NCI-H524 (cell line): ENCODE data around the gene UAP1L1.
"Not testable (repeated sequence)": the region's sequence is repeated elsewhere in the genome, so short reads cannot be mapped to it uniquely, and the experiment has no call there.

Experiments used
- DNase-seq, 2 experiments: peaks; one replicate each; lab custom pipeline; 2025; lab: John Stamatoyannopoulos, UW

Gene UAP1L1

GRCh38 chr9:137114613-137115393, 37.5 kb downstream of the UAP1L1 start, which contains the start of gene DPP7:
Gene DPP7 (minus strand): TSS chr9:137114733. CDS start chr9:137114713, 20 bp downstream.
- peak; percentile 19 to 62 for DNase-seq

DNA sequence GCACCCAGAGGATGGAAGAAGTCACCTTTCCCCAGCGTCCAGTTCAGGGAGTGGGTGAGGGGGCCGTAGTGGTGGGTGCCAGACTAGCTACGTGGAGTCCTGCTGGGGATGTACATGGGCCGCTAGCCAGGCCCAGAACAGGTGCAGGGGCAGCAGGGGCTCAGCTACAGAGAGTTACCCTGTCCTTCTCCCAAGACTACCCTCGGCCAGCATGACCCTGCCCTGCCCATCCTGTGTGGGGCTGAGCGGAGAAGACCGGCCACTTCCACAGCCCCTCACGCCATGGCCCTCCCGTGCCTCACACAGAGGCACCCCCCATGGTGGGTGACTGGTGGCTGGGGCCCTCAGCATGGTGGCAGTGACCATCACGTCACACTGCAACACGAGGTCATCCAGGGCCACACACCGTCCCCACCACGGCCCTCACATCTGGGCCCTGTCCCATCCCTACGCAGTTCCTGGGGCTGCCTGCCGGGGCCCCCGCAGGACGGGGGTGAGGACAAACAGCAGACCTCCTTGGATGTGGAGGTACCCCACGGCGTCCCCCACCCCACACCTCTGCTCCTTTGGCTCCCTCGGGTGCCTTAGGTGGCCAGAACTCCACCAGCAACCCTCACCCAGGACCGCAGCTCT, 38.2 kb downstream of the UAP1L1 start:
- DNase-seq, result no peak

DNA sequence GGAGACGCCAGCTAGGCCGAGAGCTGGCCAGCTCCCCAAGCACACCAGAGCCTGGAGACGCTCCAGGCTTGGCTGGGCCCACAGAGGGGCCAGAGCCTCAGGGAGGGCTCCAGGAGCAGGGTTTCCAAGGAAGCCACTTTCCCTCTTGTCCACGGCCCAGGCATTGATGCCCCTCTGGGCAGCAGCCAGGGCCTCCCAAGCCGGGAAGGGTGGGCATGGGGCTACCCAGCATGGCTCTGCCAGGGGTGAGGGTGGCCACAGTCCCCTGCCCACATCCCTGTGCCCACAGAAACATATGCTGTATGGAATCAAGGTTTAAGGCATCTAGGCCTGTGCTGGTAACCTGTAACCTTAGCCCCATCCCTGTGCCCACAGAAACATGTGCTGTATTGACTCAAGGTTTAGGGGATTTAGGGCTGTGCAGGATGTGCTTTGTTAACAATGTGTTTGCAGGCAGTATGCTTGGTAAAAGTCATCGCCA, 38.8 kb downstream of the UAP1L1 start:
- no peak for DNase-seq

- DNase-seq, result no peak
Observed at GRCh38 chr9:137116728-137117127, 39.4 kb downstream of the UAP1L1 start.

GRCh38 chr9:137117269-137117731, 40.0 kb downstream of the UAP1L1 start:
- no peak for DNase-seq

GRCh38 chr9:137118092-137118603, 40.8 kb downstream of the UAP1L1 start:
- not testable (repeated sequence) for DNase-seq

DNA sequence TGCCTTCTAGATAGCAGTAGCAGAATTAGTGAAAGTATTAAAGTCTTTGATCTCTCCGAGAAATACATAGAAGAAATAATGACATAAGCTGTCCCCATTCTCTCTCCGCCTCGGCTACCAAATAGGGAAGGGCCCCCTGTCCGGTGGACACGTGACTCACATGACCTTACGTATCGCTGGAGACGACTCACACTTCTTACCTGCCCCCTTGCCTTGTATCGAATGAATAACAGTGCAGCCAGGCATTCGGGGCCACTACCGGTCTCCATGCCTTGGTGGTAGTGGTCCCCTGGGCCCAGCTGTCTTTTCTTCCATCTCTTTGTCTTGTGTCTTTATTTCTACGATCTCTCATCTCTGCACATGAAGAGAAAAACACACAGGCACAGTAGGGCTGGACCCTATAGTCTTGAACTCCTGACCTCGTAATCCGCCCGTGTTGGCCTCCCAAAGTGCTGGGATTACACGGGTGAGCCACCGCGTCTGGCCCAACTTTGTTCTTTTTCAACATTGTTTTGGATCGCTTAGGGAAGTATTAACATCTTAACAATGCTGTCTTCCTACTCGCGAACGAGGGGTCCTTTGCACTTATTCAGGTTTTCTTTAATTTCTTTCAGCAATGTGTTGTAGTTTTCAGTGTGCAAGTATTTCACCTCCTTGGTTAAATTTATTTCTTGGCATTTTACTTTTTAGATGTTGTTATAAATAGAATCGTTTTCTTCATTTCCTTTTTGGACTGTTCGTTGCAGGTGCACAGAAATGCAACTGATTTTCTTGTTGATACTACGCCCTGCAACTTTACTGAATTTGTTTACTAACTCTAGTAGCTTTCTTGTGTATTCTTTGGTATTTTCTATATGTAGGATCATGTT, 44.8 kb downstream of the UAP1L1 start:
- not testable (repeated sequence) for DNase-seq

- not testable (repeated sequence) for DNase-seq
Observed at GRCh38 chr9:137122796-137123467, 45.6 kb downstream of the UAP1L1 start.

- no peak for DNase-seq
Observed at GRCh38 chr9:137123468-137123837, 46.1 kb downstream of the UAP1L1 start.

DNA sequence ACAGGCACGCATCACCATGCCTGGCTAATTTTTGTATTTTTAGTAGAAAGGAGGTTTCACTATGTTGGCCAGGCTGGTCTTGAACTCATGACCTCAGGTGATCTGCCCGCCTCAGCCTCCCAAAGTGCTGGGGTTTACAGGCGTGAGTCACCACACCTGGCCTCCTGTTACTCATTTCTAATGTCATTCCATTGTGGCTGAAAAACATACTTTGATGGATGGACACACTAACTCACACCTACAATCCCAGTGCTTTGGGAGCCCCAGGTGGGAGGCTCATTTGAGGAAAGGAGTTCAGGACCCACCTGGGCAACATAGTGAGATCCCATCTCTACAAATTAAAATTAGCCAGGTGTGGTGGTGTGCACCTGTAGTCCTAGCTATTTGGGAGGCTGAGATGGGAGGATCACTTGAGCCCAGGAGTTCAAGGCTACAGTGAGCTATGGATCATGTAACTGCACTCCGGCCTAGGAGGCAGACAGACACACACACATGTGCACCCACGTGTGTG, 46.7 kb downstream of the UAP1L1 start:
- not testable (repeated sequence) for DNase-seq

- no peak for DNase-seq
Observed at GRCh38 chr9:137126786-137127185, 49.5 kb downstream of the UAP1L1 start.

DNA sequence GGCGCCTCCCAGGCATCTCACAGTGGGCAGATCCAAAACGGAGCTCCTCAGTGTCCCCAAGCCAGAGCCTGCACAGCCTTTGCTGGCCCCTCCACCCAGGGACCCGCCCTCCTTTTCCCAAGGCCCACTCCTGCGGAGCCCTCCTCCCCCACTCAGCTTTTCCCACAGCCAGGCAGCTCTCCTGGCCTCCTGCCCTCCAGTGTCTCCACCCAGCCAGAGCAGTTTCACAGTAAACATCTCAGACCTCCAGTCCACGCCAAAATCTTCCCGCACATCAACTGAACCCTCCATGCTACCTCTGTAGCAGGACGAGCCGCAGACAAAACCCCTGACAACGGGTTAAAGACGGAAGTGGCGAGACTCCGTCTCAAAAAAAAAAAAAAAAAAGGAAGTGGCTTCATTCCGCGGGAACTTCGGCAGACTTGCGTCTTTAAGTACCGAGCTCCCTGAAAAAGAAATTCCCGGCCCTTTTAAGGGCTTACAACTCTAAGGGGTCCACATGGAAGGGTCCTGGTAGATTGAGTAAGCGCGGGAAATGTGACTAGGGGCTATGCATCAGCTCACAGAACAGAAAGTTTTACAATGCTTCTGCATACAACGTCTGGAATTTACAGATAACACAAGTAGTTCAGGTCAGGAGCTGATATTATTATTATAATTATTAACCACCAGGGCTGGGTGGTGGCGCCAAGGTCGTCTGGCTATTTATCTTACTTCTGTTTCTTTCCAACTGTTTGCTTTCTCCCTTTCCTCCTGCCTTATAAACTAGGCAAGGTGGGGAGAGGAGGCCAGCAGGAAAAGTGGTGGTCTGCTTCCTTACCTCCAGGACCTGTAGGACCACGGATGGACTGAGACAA, 50.2 kb downstream of the UAP1L1 start:
- DNase-seq, result no peak

GRCh38 chr9:137128158-137128861, 51.0 kb downstream of the UAP1L1 start:
- DNase-seq, result no peak

- DNase-seq, result no peak
Observed at GRCh38 chr9:137128862-137129455, 51.6 kb downstream of the UAP1L1 start.

DNA sequence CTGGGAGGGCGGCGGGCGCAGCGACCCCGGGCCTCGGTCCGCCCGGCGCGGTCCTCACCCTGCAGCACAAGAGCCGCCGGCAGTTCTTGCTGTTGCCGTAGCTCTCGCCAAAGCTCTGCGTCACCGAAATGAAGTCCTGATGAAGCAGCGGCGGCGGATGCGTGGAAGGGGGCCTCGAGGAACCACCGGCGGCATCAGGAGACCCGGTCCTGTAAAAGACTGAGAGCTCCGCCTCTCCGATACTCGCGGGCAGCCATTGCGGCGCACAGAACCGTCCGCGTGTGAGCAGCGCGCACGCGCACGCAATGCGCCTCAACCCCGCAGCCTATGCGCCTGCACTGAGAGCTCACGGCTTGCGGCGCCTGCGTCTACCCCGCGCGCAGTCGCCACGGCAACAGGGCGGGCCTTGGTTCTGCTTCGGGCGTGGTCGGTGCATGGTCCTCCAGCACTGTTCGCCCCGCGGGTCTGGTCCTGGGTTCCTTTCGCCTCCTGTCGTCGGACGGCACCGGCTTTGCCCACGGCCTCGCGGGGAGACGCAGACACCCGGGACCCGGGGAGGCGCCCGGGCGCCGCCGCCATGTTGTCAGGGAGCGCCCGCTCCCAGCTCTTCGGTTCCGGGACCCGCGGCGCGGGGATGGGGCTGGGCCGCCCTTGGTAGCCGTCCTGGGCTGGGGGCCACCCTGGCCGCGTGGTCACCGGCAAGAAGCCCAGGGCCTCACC, 52.3 kb downstream of the UAP1L1 start:
- DNase-seq, result peak; percentile 76 to 93

- no peak for DNase-seq
Observed at GRCh38 chr9:137130176-137130755, 52.9 kb downstream of the UAP1L1 start.
